Measurements from ENCODE around the gene WDR44.

- TF ChIP-seq CTCF (IDR thresholded peaks at IDR 0.05) (no peak), EP300 (IDR thresholded peaks at IDR 0.05) (no peak)
Observed at GRCh38 chrX:118349188-118349587, 3.3 kb downstream of the WDR44 start.
